ENCODE results near the gene CDKL4.

DNA sequence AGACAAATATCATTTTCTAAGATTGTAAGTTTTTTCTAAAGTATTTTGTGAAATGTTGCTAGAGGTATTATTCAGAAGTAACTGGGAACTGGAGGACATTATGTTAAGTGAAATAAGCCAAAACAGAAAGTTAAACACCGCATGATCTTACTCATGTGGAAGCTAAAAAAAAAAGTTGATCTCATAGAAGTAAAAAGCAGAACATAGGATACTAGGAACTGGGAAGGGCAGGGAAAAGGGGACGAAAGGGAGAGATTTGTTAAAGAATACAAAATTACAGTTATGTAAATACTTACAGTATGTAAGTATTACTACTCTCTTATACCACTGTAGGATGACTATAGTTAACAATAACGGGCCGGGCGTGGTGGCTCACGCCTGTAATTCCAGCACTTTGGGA lies 46.7 kb upstream of the CDKL4 start:
- TF ChIP-seq, protein P1, sequence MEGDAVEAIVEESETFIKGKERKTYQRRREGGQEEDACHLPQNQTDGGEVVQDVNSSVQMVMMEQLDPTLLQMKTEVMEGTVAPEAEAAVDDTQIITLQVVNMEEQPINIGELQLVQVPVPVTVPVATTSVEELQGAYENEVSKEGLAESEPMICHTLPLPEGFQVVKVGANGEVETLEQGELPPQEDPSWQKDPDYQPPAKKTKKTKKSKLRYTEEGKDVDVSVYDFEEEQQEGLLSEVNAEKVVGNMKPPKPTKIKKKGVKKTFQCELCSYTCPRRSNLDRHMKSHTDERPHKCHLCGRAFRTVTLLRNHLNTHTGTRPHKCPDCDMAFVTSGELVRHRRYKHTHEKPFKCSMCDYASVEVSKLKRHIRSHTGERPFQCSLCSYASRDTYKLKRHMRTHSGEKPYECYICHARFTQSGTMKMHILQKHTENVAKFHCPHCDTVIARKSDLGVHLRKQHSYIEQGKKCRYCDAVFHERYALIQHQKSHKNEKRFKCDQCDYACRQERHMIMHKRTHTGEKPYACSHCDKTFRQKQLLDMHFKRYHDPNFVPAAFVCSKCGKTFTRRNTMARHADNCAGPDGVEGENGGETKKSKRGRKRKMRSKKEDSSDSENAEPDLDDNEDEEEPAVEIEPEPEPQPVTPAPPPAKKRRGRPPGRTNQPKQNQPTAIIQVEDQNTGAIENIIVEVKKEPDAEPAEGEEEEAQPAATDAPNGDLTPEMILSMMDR (conservative IDR thresholded peaks at IDR 0.05 in 1 of 2, IDR thresholded peaks at IDR 0.05 in 1 of 2; ENCODE audit: low read depth in 1 of 2, low read length in 2 of 2): no peak
- TF ChIP-seq EZH2 (IDR thresholded peaks at IDR 0.05; ENCODE audit: low read length, missing control alignments): no peak
